ENCODE results near the gene OR6S1.
A peak's percentile ranks its signal among the peaks of the same experiment; 100 is the strongest.
"Not testable (repeated sequence)": the region's sequence is repeated elsewhere in the genome, so short reads cannot be mapped to it uniquely, and the experiment has no call there.

Gene OR6S1

GRCh38 chr14:20671597-20672283, 30.2 kb upstream of the OR6S1 start:
- no peak for DNase-seq (ENCODE audit: low spot score)

DNA sequence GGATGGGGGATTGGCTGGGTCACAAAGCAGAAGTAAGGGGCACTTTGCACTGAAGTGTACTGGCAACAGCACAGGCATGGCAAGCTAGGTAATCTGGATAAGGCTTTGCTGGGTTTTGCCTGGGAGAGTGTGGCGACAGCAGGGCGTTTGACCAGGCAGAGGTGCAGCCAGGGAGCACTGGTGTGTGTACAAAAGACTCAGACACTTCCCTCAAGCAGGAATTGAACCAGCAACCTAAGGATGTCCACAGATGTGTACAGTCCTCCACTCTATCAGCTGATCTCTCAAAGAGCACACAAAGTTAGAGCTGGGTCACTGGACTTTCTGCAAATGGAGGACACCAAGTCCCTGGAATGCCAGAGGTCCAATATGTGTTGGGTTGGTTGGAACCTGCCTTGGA, 27.5 kb upstream of the OR6S1 start:
- DNase-seq (ENCODE audit: low spot score) = no peak

DNA sequence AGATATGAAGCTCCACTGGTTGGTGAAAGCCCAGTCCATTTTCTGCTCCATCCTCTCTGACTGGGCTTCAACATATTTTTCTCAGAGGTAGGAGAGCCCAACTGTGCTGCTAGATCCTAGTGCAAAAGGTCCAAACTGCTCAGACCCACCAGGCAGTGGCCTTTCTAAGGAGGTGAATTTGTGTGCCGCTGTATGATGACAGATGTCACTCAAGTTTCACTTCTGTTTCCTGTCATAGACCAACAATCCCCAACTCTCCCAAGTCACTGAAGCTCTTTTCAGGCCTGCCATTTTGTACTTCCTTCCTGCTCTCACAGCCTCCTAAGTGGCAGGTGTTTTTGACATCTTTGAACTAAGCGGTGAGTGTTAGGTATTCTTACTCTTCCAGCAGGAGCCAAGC, 26.5 kb upstream of the OR6S1 start:
- no peak for DNase-seq (ENCODE audit: low spot score)

GRCh38 chr14:20666400-20666961, 25.0 kb upstream of the OR6S1 start:
- not testable (repeated sequence) for DNase-seq (ENCODE audit: low spot score)

DNA sequence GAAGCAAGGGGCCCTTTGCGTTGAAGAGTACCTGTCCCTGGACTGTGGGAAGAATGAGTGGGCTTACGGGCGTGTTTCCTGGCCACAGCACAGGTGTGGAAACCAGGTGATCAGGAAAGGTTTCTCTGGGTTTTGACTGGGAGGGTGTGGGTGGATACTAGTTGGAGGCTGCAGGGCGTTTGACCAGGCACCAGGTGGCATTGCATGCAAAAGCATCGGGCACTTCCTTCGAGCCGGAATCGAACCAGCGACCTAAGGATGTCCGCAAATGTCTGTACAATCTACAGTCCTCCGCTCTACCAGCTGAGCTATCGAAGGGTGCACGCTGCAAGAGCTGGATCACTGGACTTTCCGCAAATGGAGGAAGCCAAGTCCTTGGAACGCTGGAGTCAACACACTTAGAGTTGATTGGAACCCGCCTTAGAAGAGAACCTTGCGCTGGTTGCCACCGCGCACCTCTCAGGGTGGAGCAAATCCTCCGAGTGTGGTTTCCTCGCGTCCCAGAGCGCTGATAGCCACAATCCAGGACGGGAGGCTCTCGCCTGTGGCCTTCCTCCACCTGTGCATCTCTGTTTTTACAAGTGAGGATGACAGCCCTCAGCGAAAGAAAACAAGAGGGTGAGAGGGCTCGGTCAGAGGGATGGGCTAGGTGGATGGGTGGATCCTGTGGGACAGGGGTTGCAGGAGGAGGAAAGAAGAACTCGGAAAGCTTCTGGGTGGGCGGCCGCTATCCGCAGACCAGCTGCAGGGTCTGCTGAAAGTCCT, 21.7 kb upstream of the OR6S1 start:
- DNase-seq (ENCODE audit: low spot score) = peak; percentile 25

- no peak for DNase-seq (ENCODE audit: low spot score)
Observed at GRCh38 chr14:20661197-20661596, 19.7 kb upstream of the OR6S1 start.

GRCh38 chr14:20659813-20660395, 18.4 kb upstream of the OR6S1 start:
- no peak for DNase-seq (ENCODE audit: low spot score)

DNA sequence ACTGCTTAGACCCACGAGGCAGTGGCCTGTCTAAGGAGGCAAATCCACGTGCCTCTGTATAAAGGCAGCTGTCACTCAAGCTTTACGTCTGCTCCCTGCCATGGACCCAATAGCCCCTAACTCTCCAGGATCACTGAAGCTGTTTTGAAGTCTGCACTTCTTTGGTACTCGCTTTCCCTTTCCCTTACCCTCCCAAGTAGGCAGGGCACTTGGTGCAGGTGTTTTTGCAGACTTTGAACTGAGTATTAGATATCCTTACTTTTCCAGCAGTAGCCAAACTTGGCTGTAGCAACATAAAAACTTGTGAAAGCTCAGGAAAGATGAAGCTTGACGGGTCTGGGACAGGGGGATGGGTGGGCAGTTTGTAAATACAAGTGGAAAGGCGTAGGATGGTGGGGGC, 17.8 kb upstream of the OR6S1 start:
- DNase-seq (ENCODE audit: low spot score) = no peak

- DNase-seq (ENCODE audit: low spot score) = no peak
Observed at GRCh38 chr14:20658246-20658645, 16.8 kb upstream of the OR6S1 start.

- DNase-seq (ENCODE audit: low spot score) = no peak
Observed at GRCh38 chr14:20657216-20658211, 16.0 kb upstream of the OR6S1 start.

DNA sequence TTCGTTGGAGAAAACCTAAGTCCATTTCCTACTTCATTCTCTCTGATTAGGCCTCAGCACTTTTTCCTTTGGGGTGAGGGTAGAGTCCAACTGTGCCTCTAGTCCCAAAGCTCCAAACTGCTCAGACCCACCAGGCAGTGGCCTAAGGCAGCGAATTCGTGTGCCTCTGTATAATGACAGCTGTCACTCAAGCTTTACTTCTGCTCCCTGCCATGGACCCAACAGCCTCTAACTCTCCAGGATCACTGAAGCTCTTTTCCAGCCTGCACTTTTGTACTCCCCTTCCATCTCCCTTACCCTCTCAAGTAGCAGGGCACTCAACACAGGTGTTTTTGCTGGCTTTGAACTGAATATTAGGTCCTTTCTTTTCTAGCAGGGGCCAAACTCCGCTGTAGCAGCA, 14.8 kb upstream of the OR6S1 start:
- no peak for DNase-seq (ENCODE audit: low spot score)

DNA sequence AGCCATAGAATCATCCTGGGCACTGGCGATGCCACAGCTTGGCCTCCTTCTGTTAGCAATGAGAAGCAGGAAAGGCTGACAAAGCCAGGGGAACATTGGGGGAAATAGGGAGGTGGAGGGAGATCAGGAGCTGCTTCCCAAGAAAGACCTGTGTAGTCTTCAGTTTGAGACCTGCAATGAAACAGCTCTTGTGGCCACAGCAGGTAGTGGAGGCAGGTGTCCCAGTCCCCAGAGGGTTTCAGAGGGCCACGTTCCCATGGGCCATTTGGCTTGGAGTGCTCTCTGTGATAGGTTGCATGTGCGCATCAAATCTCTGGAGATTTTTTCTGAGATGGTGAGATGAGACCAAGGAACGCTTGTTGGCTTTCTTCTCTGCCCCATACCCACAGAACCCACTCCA, 14.4 kb upstream of the OR6S1 start:
- no peak for DNase-seq (ENCODE audit: low spot score)

DNA sequence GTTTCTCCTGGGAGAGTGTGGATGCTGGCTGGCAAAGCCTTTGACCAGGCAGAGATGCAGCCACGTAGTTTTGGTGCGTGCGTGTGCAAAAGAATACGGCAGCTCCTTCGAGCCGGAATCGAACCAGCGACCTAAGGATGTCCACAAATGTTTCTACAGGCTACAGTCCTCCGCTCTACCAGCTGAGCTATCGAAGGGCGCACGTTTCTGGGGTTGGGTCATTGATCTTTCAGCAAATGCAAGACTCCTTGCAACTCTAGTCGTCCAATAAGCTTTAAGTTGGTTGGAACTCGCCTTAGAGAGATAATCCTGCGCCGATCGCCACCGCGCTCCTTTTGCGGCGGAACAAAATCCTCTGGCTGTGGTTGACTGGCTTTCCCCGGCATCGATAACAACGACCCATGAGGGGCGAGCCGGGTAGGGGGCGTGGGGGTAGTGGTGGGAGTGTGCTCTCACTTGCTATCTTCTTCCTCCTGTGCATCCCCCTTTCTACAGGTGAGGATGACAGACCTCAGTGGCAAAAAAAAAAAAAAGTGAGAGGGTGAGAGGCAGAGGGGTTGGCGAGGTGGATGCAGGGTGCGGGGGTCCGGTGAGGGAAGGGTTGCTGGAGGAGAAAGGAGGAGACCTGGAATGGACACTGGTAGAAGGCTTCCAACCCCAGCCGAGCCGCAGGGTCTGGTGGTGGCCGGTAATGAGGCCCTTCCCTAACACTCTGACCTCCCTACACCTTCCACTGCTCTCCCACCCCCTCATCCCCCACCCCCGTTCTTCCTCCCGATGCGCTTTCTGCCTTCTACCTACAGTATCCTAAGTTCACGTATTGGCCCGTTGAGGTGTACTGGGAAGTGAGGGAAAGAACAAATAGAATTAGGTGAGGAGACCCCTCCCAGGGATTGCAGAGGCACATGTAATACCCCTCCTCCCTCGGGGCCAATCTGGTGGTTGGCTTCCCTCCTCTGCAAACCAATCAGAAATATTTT, 11.8 kb upstream of the OR6S1 start:
- DNase-seq (ENCODE audit: low spot score) = no peak

- no peak for DNase-seq (ENCODE audit: low spot score)
Observed at GRCh38 chr14:20645481-20645880, 4.0 kb upstream of the OR6S1 start.

- DNase-seq (ENCODE audit: low spot score) = no peak
Observed at GRCh38 chr14:20644520-20644919, 3.0 kb upstream of the OR6S1 start.

DNA sequence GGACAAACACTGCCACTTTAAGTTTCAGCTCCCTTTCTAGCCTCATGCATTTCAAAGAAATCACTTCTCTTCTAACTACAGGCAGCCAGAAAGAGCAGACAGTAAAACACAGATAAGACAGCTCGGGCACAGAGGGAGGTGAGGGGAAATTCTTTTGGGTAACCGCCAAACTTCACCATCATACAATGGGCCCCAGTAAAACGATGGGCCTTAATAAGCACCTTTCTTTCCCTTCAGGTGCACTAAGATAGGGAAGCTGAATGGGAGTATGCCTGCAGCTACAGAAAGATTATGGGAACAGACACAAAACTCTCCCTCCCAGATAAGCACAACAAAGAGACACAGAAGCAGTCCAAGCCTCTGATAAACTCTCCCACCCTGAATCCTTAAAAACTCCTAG, 1.3 kb upstream of the OR6S1 start:
- DNase-seq (ENCODE audit: low spot score) = not testable (repeated sequence)

DNA sequence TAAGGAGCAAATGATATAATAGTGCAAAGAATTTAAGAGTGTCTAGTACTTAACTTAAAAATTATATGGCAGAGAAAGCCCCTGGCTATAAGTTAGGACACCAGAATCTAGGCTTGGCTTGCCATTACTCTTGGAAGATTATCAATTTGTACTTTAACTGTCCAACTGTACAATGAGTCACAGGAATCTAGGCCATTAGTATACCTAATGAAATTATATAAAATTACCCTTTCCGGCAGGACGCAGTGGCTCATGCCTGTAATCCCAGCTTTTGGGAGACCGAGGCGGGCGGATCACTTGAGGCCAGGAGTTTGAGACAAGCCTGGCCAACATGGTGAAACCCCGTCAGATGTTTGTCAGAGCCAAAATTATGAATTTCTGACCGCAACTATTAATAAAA, 691 bp upstream of the OR6S1 start:
- DNase-seq (ENCODE audit: low spot score) = no peak

DNA sequence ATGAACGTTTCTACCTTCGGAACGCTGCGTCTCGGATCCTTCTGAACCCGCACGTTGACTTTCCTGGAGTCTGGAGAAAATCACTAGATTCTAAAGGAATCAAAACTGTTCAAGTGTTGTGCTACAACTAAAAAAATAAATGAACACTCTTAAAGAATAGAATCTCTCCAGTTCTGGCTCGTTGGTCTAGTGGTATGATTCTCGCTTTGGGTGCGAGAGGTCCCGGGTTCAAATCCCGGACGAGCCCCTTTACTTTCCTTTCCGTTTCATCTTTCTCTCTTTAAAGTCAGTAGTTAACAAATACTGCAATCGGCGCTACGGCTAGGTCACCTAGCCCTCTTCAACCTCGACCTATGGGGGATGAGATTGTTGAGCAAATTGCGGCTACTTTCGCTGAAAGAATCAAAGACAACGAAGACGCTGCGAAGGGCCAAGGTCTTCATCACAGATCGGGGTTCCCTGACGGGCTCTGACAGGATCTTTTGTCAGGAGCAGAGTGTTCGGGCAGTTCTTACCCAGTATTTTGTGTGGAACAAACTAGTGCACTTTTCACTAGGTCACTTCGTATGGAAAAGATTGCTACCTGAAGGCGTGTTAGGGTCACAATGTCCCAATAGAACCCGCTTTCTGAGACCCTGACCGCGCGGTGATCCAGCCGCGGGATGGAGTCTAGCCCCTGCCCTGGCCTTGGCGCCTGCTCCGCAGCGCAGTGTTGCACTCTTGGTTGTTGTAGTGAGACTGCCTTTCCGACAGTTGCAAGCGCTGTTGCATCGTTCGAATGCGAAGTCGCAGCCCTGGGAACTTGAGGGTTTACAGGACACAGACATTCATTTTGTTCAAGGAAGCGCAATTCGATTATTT, 8.4 kb downstream of the OR6S1 start:
- DNase-seq (ENCODE audit: low spot score) = peak; percentile 69

- DNase-seq (ENCODE audit: low spot score) = no peak
Observed at GRCh38 chr14:20632448-20632830, 9.1 kb downstream of the OR6S1 start.
